ENCODE data around the gene NOM1.

NOM1 gene

GRCh38 chr7:156956727-156957126 is 7.2 kb downstream of the NOM1 start:
- no peak for DNase-seq (ENCODE audit: extremely low read depth, low read depth)
- no peak overlapping the region for H3K4me3 ChIP-seq (replicated peaks; ENCODE audit: low read depth, low read length)
- TF ChIP-seq, protein P1, sequence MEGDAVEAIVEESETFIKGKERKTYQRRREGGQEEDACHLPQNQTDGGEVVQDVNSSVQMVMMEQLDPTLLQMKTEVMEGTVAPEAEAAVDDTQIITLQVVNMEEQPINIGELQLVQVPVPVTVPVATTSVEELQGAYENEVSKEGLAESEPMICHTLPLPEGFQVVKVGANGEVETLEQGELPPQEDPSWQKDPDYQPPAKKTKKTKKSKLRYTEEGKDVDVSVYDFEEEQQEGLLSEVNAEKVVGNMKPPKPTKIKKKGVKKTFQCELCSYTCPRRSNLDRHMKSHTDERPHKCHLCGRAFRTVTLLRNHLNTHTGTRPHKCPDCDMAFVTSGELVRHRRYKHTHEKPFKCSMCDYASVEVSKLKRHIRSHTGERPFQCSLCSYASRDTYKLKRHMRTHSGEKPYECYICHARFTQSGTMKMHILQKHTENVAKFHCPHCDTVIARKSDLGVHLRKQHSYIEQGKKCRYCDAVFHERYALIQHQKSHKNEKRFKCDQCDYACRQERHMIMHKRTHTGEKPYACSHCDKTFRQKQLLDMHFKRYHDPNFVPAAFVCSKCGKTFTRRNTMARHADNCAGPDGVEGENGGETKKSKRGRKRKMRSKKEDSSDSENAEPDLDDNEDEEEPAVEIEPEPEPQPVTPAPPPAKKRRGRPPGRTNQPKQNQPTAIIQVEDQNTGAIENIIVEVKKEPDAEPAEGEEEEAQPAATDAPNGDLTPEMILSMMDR (IDR thresholded peaks at IDR 0.05; ENCODE audit: low read depth, low read length, missing control alignments) = no peak

GRCh38 chr7:156962145-156962544 is 12.6 kb downstream of the NOM1 start:
- H3K4me3 ChIP-seq (replicated peaks; ENCODE audit: low read depth, low read length) = no peak overlapping the region
- TF ChIP-seq, protein P1 (IDR thresholded peaks at IDR 0.05; ENCODE audit: low read depth, low read length, missing control alignments) = no peak
- no peak for DNase-seq (ENCODE audit: extremely low read depth, low read depth)

GRCh38 chr7:156962897-156963296 is 13.4 kb downstream of the NOM1 start:
- TF ChIP-seq, protein P1 (IDR thresholded peaks at IDR 0.05; ENCODE audit: low read depth, low read length, missing control alignments) = no peak
- no peak overlapping the region for H3K4me3 ChIP-seq (replicated peaks; ENCODE audit: low read depth, low read length)
- DNase-seq (ENCODE audit: extremely low read depth, low read depth) = no peak

DNA sequence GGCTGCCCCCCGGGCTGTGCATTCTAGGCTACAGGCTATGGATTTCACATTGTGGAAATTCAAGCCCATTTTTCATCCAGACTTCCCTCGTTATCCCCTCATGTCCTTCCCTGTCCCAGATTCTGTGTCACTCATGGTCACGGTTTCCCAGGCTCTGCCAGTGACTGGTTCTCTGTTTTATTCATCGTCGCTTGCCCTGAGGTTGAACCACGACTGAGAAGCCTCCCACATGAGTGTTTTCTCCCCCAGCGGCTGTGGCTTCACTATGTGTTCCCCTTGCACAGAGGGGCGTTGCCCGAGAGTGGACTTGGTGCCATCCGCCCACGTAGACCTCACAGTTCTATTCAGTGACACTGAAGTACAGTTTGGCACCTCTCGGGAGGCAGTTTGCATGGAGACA is 14.0 kb downstream of the NOM1 start:
- TF ChIP-seq, protein P1 (IDR thresholded peaks at IDR 0.05; ENCODE audit: low read depth, low read length, missing control alignments) = no peak
- no peak overlapping the region for H3K4me3 ChIP-seq (replicated peaks; ENCODE audit: low read depth, low read length)
- no peak for DNase-seq (ENCODE audit: extremely low read depth, low read depth)

GRCh38 chr7:156964971-156965370 is 15.5 kb downstream of the NOM1 start:
- no peak overlapping the region for H3K4me3 ChIP-seq (replicated peaks; ENCODE audit: low read depth, low read length)
- no peak for DNase-seq (ENCODE audit: extremely low read depth, low read depth)
- TF ChIP-seq, protein P1 (IDR thresholded peaks at IDR 0.05; ENCODE audit: low read depth, low read length, missing control alignments) = no peak

GRCh38 chr7:156966387-156966786 is 16.9 kb downstream of the NOM1 start:
- TF ChIP-seq, protein P1 (IDR thresholded peaks at IDR 0.05; ENCODE audit: low read depth, low read length, missing control alignments) = no peak
- no peak overlapping the region for H3K4me3 ChIP-seq (replicated peaks; ENCODE audit: low read depth, low read length)
- no peak for DNase-seq (ENCODE audit: extremely low read depth, low read depth)

DNA sequence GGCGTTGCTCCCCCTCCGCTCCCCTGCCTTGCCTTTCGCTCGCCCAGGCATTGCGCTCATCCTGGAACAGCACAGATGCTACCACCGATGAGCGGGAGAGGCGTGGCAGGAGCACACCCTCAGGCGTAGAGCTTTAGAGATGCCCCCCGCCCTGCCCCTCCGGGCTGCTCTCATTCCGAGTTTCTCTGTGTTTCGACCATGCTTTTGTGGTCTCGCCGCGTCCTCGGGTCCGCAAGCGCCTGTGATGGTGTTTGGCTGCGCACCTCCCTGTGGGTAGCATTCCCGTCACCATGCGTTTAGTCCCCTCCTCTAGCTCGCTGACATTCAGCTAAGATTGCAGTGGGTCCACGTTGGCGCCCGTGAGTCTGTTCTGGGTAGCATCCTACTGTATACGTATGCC is 18.7 kb downstream of the NOM1 start:
- TF ChIP-seq, protein P1 (IDR thresholded peaks at IDR 0.05; ENCODE audit: low read depth, low read length, missing control alignments) = no peak
- DNase-seq (ENCODE audit: extremely low read depth, low read depth) = no peak
- no peak overlapping the region for H3K4me3 ChIP-seq (replicated peaks; ENCODE audit: low read depth, low read length)
